ENCODE results near the gene RGS10. TPM values are rescaled to one million over a fixed set of nuclear protein-coding genes. Genes with fewer than 3 reads are reported as not detected.

Gene RGS10
- total RNA-seq, 2 donors from 2014 or later, result 7.8 to 10.8 TPM

DNA sequence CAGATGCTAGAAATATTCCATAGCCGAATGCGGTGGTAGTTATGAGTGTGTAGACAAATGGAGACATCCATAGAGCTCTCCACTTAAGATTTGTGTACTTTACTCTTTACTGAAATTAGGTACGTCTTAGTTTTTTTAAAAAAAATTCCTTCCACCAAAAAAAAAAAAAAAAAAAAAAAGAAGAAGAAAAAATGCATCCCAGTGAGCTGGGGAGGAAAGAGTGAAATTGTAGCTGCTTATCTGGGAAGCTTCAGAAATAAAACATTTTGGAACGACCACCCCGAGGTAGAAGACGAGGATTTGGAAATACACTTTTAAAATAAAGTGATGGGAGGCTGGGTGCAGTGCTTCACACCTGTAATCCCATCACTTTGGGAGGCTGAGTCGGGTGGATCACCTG lies 53.8 kb downstream of the RGS10 start:
- no peaks in the 10 kb centered on the region for H3K36me3 ChIP-seq
- H3K27ac ChIP-seq, result no peak overlapping the region
- H3K4me3 ChIP-seq, result no peak overlapping the region
- H3K4me1 ChIP-seq, result peaks cover 0 to 8% of the 10 kb centered on the region in 2 donors
- H3K27me3 ChIP-seq, result no peaks in the 10 kb centered on the region
- no peaks in the 10 kb centered on the region for H3K9me3 ChIP-seq
- TF ChIP-seq, protein P1, sequence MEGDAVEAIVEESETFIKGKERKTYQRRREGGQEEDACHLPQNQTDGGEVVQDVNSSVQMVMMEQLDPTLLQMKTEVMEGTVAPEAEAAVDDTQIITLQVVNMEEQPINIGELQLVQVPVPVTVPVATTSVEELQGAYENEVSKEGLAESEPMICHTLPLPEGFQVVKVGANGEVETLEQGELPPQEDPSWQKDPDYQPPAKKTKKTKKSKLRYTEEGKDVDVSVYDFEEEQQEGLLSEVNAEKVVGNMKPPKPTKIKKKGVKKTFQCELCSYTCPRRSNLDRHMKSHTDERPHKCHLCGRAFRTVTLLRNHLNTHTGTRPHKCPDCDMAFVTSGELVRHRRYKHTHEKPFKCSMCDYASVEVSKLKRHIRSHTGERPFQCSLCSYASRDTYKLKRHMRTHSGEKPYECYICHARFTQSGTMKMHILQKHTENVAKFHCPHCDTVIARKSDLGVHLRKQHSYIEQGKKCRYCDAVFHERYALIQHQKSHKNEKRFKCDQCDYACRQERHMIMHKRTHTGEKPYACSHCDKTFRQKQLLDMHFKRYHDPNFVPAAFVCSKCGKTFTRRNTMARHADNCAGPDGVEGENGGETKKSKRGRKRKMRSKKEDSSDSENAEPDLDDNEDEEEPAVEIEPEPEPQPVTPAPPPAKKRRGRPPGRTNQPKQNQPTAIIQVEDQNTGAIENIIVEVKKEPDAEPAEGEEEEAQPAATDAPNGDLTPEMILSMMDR (IDR thresholded peaks at IDR 0.05), result no peak
- no peak for DNase-seq (ENCODE audit: low spot score)

DNA sequence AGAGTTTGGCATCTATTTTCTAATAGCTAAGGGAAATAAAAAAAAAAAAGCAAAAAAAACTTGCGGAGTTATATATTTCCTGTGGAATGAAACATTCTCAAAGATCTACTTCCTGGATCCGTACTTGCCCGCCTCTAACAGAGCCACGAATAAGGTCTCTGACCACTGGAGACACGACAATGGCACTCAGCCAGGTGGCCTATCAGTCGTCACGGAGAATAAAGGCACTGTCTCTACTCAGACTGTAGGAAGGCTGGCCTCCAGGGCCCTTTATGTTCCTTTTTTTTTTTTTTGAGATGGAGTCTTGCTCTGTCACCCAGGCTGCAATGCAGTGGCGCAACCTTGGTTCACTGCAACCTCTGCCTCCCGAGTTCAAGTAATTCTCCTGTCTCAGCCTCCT lies 58.7 kb downstream of the RGS10 start:
- no peaks in the 10 kb centered on the region for H3K9me3 ChIP-seq
- H3K4me1 ChIP-seq, result peaks cover 0 to 5% of the 10 kb centered on the region in 2 donors
- no peak for DNase-seq (ENCODE audit: low spot score)
- no peak overlapping the region for H3K27ac ChIP-seq
- no peaks in the 10 kb centered on the region for H3K36me3 ChIP-seq
- TF ChIP-seq, protein P1 (IDR thresholded peaks at IDR 0.05), result no peak
- no peak overlapping the region for H3K4me3 ChIP-seq
- H3K27me3 ChIP-seq, result no peaks in the 10 kb centered on the region

DNA sequence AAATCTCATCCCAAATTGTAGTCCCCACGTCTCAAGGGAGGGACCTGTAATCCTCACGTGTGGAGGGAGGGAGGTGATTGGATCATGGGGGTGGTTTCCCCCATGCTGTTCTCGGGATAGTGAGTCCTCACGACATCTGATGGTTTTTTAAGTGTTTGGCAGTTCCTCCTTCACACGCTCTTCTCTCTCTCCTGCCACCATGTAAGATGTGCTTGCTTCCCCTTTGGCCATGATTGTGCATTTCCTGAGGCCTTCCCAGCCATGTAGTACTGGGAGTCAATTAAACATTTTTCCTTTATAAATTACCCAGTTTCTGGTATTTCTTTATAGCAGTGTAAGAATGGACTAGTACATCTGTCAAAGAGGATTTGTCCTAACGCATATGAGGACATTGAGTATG lies 59.5 kb downstream of the RGS10 start:
- no peak overlapping the region for H3K27ac ChIP-seq
- DNase-seq (ENCODE audit: low spot score), result no peak
- no peaks in the 10 kb centered on the region for H3K27me3 ChIP-seq
- H3K4me3 ChIP-seq, result no peak overlapping the region
- no peaks in the 10 kb centered on the region for H3K36me3 ChIP-seq
- peaks cover 0 to 5% of the 10 kb centered on the region in 2 donors for H3K4me1 ChIP-seq
- TF ChIP-seq, protein P1 (IDR thresholded peaks at IDR 0.05), result no peak
- H3K9me3 ChIP-seq, result no peaks in the 10 kb centered on the region

DNA sequence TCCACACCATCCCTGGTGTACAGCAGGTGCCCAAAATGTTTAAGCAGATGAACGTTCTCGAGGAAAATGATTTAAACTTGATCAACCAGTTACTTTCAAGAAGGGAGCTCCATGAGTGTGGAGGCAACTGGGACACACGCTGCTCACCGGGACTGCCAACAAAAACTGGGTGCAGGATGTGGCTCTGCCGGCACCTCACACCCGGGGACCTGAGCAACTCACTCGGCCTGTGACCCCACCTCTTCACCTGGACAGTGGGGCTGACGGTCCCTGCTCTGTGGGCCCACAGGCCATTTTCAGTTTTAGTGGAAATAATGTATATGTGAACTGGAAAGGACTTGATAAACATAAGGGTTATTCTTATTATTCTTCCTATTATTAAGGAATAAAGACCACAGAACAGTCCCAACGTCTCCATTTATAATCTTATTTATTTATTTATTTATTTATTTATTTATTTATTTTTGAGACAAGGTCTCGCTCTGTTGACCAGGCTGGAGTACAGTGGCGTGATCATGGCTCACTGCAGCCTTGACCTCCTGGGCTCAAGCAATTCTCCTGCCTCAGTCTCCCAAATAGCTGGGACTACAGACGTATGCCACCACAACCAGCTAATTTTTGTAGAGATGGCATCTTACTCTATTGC lies 60.6 kb downstream of the RGS10 start:
- DNase-seq (ENCODE audit: low spot score), result no peak
- TF ChIP-seq, protein P1 (IDR thresholded peaks at IDR 0.05), result no peak
- peaks cover 0 to 5% of the 10 kb centered on the region in 2 donors for H3K4me1 ChIP-seq
- no peaks in the 10 kb centered on the region for H3K27me3 ChIP-seq
- no peaks in the 10 kb centered on the region for H3K36me3 ChIP-seq
- no peaks in the 10 kb centered on the region for H3K9me3 ChIP-seq
- no peak overlapping the region for H3K4me3 ChIP-seq
- H3K27ac ChIP-seq, result no peak overlapping the region

DNA sequence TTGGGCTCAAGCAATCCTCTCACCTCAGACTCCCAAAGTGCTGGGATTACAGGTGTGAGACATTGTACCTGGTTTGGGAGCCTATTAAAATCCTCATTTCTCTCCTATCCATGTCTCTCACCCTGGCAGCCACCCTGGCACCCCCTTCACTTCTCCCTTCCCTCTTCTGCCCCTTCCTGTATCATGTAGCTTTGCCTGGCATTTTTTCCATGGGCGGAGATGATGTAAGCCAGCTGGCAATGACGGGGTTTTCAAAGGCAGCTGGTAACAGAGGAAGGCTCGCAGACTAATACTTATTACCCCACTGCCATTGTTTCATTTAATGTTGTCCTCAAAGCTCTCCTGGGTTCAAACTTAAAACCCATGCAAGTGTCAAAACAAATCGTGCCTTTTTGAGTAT lies 61.9 kb downstream of the RGS10 start:
- H3K9me3 ChIP-seq, result no peaks in the 10 kb centered on the region

More for the DNA sequence above, 61.9 kb downstream of the RGS10 start:
- TF ChIP-seq, protein P1 (IDR thresholded peaks at IDR 0.05), result no peak
- no peak overlapping the region for H3K4me3 ChIP-seq
- H3K36me3 ChIP-seq, result no peaks in the 10 kb centered on the region
- peaks cover 0 to 5% of the 10 kb centered on the region in 2 donors for H3K4me1 ChIP-seq
- DNase-seq (ENCODE audit: low spot score), result no peak
- H3K27ac ChIP-seq, result no peak overlapping the region
- no peaks in the 10 kb centered on the region for H3K27me3 ChIP-seq

Measured in right atrium auricular region (tissue), 2 donors.